ENCODE results near the gene HMMR.

HMMR gene

DNA sequence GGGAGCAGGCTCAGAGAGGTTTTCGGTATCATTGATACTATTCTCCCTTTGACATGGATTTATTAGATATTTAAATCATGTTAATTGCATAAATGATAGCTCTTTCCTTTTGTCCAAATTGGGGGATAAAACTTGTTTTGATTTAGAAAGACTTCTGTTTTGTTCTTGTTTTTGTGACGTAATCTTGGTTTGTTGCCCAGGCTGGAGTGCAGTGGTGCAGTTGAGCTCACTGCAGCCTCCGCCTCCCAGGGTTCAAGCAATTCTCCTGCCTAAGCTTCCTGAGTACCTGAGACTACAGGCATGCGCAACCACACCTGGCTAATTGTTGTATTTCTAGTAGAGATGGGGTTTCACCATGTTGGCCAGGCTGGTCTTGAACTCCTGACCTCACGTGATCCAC is 52.1 kb downstream of the HMMR start:
- TF ChIP-seq, protein P1, sequence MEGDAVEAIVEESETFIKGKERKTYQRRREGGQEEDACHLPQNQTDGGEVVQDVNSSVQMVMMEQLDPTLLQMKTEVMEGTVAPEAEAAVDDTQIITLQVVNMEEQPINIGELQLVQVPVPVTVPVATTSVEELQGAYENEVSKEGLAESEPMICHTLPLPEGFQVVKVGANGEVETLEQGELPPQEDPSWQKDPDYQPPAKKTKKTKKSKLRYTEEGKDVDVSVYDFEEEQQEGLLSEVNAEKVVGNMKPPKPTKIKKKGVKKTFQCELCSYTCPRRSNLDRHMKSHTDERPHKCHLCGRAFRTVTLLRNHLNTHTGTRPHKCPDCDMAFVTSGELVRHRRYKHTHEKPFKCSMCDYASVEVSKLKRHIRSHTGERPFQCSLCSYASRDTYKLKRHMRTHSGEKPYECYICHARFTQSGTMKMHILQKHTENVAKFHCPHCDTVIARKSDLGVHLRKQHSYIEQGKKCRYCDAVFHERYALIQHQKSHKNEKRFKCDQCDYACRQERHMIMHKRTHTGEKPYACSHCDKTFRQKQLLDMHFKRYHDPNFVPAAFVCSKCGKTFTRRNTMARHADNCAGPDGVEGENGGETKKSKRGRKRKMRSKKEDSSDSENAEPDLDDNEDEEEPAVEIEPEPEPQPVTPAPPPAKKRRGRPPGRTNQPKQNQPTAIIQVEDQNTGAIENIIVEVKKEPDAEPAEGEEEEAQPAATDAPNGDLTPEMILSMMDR (IDR thresholded peaks at IDR 0.05; ENCODE audit: insufficient read depth, low read depth, low read length, missing control alignments), result no peak
- H3K4me3 ChIP-seq (ENCODE audit: low read length), result no peak overlapping the region
- no peak for DNase-seq (ENCODE audit: low read depth)

DNA sequence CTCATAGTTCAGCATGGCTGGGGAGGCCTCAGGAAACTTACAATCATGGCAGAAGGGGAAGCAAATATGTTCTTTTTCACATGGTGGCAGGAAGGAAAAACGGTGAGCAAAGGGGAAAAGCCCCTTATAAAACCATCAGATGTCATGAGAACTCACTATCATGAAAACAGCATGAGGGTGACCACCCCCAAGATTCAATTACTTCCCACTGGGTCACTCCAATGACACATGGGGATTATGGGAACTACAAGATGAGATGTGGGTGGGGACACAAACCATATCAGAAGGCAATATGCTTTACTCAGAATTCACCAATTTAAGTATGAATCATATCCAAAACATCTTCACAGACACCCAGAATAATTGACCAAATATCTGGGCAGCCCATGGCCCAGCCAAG is 64.7 kb downstream of the HMMR start:
- no peak overlapping the region for H3K4me3 ChIP-seq (ENCODE audit: low read length)
- TF ChIP-seq, protein P1 (IDR thresholded peaks at IDR 0.05; ENCODE audit: insufficient read depth, low read depth, low read length, missing control alignments), result no peak
- no peak for DNase-seq (ENCODE audit: low read depth)

DNA sequence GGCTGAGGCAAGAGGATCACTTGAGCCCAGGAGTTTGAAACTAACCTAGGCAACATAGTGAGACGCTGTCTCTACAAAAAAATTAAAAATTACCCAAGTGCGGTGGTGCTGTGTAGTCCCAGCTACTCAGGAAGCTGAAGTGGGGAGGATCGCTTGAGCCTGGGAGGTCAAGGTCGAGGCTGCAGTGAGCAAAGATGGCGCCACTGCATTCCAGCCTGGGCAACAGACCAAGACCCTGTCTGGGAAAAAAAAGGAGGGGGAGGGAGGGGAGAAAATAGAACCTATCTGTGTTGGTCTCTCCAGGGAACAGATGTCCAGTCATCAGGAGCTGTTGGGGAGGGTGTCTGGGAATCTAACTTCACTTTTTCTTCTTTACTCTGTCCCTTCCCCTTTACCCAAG is 69.3 kb downstream of the HMMR start:
- no peak for DNase-seq (ENCODE audit: low read depth)
- H3K4me3 ChIP-seq (ENCODE audit: low read length), result no peak overlapping the region
- TF ChIP-seq, protein P1 (IDR thresholded peaks at IDR 0.05; ENCODE audit: insufficient read depth, low read depth, low read length, missing control alignments), result no peak

DNA sequence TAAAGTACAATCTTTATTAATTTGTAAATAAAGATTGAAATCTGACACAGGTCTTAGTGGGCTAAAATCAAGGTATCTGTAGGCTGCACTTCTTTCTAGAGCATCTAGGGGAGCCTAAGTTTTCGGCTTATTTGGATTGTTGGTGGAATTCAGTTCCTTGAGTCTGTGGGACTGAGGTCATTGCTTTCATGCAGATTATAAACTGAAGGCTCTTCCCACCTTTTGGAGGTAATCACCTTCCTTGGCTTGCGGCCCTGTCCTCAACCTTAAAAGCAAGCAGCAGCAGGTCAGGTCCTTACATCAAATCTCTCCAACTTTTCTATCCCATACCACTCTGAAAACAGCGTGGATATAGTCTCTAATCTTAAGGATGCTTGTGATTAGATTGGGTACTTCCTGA is 70.8 kb downstream of the HMMR start:
- TF ChIP-seq, protein P1 (IDR thresholded peaks at IDR 0.05; ENCODE audit: insufficient read depth, low read depth, low read length, missing control alignments), result no peak
- H3K4me3 ChIP-seq (ENCODE audit: low read length), result no peak overlapping the region
- DNase-seq (ENCODE audit: low read depth), result no peak

DNA sequence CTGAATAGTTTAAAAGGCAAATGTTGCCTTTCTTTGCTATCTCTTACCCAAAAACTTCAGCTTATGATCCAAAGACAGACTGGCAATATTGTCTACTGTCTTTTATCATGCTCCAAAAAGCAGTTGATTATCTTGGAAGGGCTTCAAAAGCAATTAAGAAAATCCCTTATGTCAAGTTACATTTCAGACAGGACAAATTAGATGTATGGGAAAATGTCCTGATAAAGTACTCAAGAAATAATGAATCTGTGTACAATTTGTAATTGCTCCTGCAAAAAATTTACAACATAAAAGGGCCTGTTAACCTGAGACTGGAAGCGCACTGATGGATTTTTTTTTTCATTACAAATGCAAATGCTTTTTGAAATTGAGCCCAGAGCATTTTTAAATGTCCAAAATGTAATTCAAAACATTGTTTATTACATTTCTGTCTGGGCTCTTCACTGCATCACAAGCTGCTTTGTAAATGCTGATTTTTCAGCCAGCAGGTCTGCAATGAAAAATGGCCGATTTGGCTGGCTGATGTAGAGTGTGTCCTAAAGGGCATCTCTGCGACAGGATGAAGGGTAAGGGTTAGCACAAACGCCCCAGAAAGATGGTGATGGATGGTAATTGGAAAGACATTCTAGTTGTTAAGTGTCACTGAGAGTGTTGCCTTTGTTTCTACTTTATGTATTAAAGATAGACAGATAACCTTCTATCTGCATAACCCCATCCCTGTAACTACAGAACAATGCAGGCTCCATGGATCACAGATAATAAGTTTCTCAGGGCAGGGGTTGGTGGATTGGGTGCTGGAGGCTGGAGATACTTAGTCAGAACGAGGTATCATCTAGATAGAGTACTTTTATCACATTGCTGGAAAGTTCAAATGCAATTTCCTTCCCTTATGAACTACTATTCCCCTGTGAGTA is 72.0 kb downstream of the HMMR start:
- no peak for DNase-seq (ENCODE audit: low read depth)
- TF ChIP-seq, protein P1 (IDR thresholded peaks at IDR 0.05; ENCODE audit: insufficient read depth, low read depth, low read length, missing control alignments), result no peak
- H3K4me3 ChIP-seq (ENCODE audit: low read length), result no peak overlapping the region

DNA sequence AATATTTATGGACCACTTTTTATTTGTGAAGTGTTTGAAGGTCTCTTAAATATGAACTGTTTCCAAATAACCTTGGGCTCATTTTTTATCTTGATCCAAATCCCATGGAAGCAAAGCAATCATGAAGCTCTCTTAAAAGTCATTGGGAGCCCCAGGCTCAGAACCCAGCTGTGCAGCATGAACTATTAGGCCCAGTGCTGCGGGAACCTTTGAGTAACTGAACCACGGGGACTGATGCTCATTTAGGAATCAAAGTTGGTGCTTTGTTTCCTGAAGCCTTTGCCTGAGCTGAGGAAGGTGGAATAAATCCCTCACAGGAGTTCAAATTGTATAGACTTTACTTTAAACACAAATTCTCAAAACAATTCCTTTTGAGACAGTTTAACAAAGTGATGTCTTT is 72.8 kb downstream of the HMMR start:
- TF ChIP-seq, protein P1 (IDR thresholded peaks at IDR 0.05; ENCODE audit: insufficient read depth, low read depth, low read length, missing control alignments), result no peak
- no peak overlapping the region for H3K4me3 ChIP-seq (ENCODE audit: low read length)
- no peak for DNase-seq (ENCODE audit: low read depth)
